Measurements from ENCODE around the gene DMRT3.

The DMRT3 gene

GRCh38 chr9:976258-976942 lies at the start of gene DMRT3:
DMRT3 (plus strand) TSS chr9:976655; CDS start chr9:977002, 347 bp downstream.
- no peak within 1 kb of the TSS for H3K4me3 ChIP-seq (ENCODE audit: control insufficient read depth, low read depth, low read length)
- no peak for TF ChIP-seq CTCF (IDR thresholded peaks at IDR 0.05; ENCODE audit: control insufficient read depth, insufficient read depth, low read depth, low read length, missing control alignments)
- no peak for DNase-seq (ENCODE audit: low read depth)

- no peak for TF ChIP-seq CTCF (IDR thresholded peaks at IDR 0.05; ENCODE audit: control insufficient read depth, insufficient read depth, low read depth, low read length, missing control alignments)
- H3K4me3 ChIP-seq (ENCODE audit: control insufficient read depth, low read depth, low read length): no peak overlapping the region
- DNase-seq (ENCODE audit: low read depth): no peak
Measured at GRCh38 chr9:926976-927375, 49.5 kb upstream of the DMRT3 start.

GRCh38 chr9:928363-929042 lies 48.0 kb upstream of the DMRT3 start:
- peak; percentile 42 for TF ChIP-seq CTCF (IDR thresholded peaks at IDR 0.05; ENCODE audit: control insufficient read depth, insufficient read depth, low read depth, low read length, missing control alignments)
- no peak for DNase-seq (ENCODE audit: low read depth)
- no peak overlapping the region for H3K4me3 ChIP-seq (ENCODE audit: control insufficient read depth, low read depth, low read length)

GRCh38 chr9:929719-930118 lies 46.7 kb upstream of the DMRT3 start:
- H3K4me3 ChIP-seq (ENCODE audit: control insufficient read depth, low read depth, low read length): no peak overlapping the region
- TF ChIP-seq CTCF (IDR thresholded peaks at IDR 0.05; ENCODE audit: control insufficient read depth, insufficient read depth, low read depth, low read length, missing control alignments): no peak
- no peak for DNase-seq (ENCODE audit: low read depth)

- no peak for DNase-seq (ENCODE audit: low read depth)
- H3K4me3 ChIP-seq (ENCODE audit: control insufficient read depth, low read depth, low read length): no peak overlapping the region
- TF ChIP-seq CTCF (IDR thresholded peaks at IDR 0.05; ENCODE audit: control insufficient read depth, insufficient read depth, low read depth, low read length, missing control alignments): no peak
Measured at GRCh38 chr9:933356-933755, 43.1 kb upstream of the DMRT3 start.

- H3K4me3 ChIP-seq (ENCODE audit: control insufficient read depth, low read depth, low read length): no peak overlapping the region
- DNase-seq (ENCODE audit: low read depth): peak; percentile 2
- TF ChIP-seq CTCF (IDR thresholded peaks at IDR 0.05; ENCODE audit: control insufficient read depth, insufficient read depth, low read depth, low read length, missing control alignments): no peak
Measured at GRCh38 chr9:935348-935965, 41.0 kb upstream of the DMRT3 start.
